ENCODE data around the gene ZFHX3.

DNA sequence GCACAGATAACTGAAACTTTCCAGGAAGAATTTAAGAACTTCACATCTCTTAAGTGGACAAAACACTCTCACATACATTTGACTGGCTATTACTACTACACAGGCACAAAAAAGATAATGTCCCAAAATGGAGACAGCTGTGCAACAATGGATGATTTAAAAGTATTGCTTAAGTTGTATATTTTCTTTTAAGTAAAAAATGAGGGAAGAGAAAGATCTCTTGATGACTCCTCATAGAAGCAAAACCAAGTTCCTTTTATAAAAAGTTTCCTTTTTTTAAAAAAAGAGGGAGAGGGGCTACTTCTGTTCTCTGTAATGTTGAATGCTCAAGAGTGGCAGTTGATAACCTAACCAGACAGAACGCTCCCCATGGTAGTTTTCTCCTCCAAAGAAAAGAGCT, 195.5 kb downstream of the ZFHX3 start:
- TF ChIP-seq, protein P1, sequence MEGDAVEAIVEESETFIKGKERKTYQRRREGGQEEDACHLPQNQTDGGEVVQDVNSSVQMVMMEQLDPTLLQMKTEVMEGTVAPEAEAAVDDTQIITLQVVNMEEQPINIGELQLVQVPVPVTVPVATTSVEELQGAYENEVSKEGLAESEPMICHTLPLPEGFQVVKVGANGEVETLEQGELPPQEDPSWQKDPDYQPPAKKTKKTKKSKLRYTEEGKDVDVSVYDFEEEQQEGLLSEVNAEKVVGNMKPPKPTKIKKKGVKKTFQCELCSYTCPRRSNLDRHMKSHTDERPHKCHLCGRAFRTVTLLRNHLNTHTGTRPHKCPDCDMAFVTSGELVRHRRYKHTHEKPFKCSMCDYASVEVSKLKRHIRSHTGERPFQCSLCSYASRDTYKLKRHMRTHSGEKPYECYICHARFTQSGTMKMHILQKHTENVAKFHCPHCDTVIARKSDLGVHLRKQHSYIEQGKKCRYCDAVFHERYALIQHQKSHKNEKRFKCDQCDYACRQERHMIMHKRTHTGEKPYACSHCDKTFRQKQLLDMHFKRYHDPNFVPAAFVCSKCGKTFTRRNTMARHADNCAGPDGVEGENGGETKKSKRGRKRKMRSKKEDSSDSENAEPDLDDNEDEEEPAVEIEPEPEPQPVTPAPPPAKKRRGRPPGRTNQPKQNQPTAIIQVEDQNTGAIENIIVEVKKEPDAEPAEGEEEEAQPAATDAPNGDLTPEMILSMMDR (conservative IDR thresholded peaks at IDR 0.05 in 1 of 2, IDR thresholded peaks at IDR 0.05 in 1 of 2; ENCODE audit: low read depth in 1 of 2, low read length in 2 of 2), result no peak
- TF ChIP-seq EZH2 (IDR thresholded peaks at IDR 0.05; ENCODE audit: low read length, missing control alignments), result no peak

All from fibroblast of lung (primary cell).